ENCODE results near the gene CCDC191.

CCDC191 gene

DNA sequence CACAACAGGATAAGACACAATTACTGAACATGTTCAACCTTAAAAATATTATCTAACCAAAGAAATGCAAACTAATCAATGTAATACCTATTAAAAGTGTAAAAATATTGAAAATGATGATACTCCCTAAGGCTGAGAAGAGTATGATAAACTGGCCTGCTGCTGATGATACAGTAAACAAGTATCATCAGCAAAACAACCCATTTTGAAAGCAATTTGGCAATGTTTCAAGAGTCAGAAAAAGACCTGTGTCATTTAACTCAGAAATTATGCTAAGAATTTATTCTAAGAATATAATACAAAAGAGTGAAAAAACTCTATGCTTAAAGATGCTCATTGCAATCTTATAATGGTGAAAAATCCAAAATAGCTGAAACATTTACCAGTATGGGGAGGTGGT is 22.1 kb downstream of the CCDC191 start:
- TF ChIP-seq ZFX (IDR thresholded peaks at IDR 0.05; ENCODE audit: borderline replicate concordance) = no peak
- TF ChIP-seq, protein P1, sequence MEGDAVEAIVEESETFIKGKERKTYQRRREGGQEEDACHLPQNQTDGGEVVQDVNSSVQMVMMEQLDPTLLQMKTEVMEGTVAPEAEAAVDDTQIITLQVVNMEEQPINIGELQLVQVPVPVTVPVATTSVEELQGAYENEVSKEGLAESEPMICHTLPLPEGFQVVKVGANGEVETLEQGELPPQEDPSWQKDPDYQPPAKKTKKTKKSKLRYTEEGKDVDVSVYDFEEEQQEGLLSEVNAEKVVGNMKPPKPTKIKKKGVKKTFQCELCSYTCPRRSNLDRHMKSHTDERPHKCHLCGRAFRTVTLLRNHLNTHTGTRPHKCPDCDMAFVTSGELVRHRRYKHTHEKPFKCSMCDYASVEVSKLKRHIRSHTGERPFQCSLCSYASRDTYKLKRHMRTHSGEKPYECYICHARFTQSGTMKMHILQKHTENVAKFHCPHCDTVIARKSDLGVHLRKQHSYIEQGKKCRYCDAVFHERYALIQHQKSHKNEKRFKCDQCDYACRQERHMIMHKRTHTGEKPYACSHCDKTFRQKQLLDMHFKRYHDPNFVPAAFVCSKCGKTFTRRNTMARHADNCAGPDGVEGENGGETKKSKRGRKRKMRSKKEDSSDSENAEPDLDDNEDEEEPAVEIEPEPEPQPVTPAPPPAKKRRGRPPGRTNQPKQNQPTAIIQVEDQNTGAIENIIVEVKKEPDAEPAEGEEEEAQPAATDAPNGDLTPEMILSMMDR (IDR thresholded peaks at IDR 0.05) = no peak

DNA sequence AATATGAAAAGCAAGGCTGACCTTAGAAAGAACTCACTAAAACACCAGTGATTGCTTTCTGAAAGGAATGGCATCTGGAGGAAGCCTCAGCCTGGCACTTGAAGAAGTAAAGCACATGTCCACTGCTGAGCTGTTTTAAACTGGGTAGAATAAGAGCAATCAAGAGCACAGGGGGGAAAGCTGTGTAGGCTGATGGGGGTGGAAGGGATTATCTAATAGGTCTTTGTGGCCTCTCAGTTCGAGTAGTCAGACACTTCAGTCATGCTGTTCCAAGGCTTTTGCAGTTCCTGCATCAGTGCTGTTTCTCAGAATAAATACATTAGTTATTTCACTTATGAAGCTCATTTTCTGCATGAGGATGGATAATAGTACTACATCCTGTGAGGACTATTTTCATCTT is 22.6 kb downstream of the CCDC191 start:
- TF ChIP-seq, protein P1 (IDR thresholded peaks at IDR 0.05) = no peak
- TF ChIP-seq ZFX (IDR thresholded peaks at IDR 0.05; ENCODE audit: borderline replicate concordance) = no peak
- H3K27ac ChIP-seq = no peak overlapping the region

More for the DNA sequence above, 22.1 kb downstream of the CCDC191 start:
- no peak overlapping the region for H3K27ac ChIP-seq

DNA sequence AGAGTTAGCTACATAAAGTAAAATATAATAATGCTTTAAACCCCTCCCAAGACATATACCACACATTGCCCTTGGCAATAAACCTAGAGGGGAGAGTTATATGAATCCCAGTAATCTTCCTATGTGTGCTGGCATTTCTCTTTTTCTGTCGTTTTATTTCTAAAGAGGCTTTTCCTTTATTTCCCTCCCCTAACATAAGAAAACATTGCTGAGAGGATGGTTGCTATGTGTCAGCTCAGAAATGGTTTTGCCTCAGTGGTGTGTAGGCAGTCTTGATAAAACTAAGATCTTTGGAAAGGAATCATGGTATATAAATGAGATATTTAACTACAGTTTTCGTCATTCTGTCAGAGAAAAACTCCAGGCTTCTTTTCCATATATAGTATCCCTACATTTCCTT is 30.0 kb downstream of the CCDC191 start:
- H3K27ac ChIP-seq = no peak overlapping the region
- no peak for TF ChIP-seq ZFX (IDR thresholded peaks at IDR 0.05; ENCODE audit: borderline replicate concordance)
- TF ChIP-seq, protein P1 (IDR thresholded peaks at IDR 0.05) = no peak

DNA sequence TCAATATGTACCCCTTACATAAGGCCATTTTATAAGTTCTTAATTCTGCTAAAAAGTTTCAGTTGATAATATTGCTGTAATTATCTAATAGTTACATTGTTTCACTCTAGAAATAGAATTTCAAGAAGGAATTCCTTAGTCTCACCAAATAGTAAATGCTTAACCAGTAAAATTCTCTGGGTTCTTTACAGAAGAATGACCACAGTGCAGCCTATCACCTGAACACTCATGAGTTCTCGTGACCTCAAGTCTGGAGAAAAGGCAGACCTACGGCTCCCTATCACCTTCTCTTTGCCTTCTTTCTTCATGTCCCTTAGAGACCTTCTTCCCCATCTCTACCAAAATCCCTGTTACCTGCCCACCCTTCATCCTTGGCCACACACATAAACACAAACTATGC is 30.9 kb downstream of the CCDC191 start:
- no peak for TF ChIP-seq ZFX (IDR thresholded peaks at IDR 0.05; ENCODE audit: borderline replicate concordance)
- TF ChIP-seq, protein P1 (IDR thresholded peaks at IDR 0.05) = no peak
- no peak overlapping the region for H3K27ac ChIP-seq

DNA sequence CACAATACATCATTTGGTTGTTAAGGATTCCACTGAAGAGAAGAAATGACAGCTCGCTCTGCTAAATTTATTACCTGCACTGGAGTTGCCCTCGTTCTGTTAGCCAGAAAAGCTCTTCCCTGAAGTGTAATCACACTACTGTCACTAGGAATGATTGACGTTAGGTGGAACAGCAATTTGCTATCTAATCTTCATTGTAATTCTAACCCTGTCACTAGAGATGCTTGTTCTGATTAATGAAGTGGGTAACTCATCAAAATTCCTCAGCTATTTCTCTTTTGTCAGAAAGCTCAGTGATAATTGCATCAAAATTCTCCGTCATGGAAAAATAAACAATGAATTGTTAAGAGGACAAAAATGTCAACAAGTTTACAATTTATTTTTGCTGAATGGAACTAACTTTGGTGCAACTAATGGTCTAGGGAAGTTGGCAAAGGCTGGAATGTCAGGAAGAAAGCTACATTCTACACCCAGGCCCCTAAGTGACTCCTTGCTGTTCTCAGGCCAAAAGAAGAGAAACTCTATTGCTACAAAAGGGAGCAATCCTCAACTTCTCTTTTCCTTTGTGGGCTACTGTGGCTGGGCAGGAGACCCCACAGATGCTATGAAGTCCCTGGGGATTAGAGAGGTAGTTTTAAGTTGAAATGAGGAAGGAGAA is 34.1 kb downstream of the CCDC191 start:
- TF ChIP-seq, protein P1 (IDR thresholded peaks at IDR 0.05) = no peak
- no peak for TF ChIP-seq ZFX (IDR thresholded peaks at IDR 0.05; ENCODE audit: borderline replicate concordance)

DNA sequence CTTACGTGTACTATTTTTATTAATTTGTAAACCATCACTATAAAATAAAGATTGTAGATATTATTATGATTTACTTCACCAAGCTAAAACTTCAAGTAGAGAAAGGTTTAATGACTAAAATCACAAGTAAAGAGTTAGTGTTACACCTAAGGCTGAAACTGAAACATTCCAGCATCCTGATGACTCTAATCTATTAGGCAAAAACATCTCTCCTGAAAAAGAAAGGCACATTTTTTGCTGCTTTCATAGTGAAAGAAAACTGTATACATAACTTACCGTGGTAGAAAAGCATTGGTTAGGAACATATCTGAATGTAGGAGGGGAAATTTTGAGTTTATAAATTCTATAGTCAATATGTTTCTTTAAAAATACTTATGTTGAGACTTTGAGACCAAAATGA is 35.4 kb downstream of the CCDC191 start:
- TF ChIP-seq, protein P1 (IDR thresholded peaks at IDR 0.05) = no peak
- no peak for TF ChIP-seq ZFX (IDR thresholded peaks at IDR 0.05; ENCODE audit: borderline replicate concordance)
- H3K27ac ChIP-seq = no peak overlapping the region

More for the DNA sequence above, 34.1 kb downstream of the CCDC191 start:
- no peak overlapping the region for H3K27ac ChIP-seq

DNA sequence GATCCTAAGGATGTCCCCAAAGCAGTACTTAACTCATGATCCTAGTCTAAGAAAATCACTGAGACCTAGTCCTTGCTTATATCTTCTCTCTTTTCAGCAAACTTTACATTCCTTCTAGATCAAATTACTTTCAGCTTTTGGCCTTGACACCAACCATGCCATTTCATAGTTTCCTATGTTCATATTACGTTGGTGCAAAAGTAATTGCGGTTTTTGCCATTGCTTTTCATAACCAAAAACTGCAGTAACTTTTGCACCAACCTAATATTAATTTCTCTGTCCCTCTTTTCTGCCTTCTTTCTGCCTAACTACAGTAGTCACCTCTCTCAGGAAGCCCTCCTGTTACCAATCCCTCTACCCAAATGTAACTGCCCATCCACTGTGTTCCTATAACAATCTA is 36.8 kb downstream of the CCDC191 start:
- TF ChIP-seq ZFX (IDR thresholded peaks at IDR 0.05; ENCODE audit: borderline replicate concordance) = no peak
- TF ChIP-seq, protein P1 (IDR thresholded peaks at IDR 0.05) = no peak
- no peak overlapping the region for H3K27ac ChIP-seq

Data from 22Rv1 (cell line).